Duodenal mucosa (tissue), 2 donors: ENCODE results near the gene LRRC28.
"Not testable (repeated sequence)": the region's sequence is repeated elsewhere in the genome, so short reads cannot be mapped to it uniquely, and the experiment has no call there.

Experiments used
- H3K27ac ChIP-seq: one replicate; pipeline ENCODE4 v1.7.0; 2013; ENCODE audit warnings: low read depth, low read length
- H3K27me3 ChIP-seq, 2 donors: one replicate each; pipeline ENCODE4 v1.7.0; 2013; ENCODE audit warnings: low read length in 2 of 2, control low read depth in 1 of 2; ENCODE audit not compliant: insufficient read depth in 2 of 2, control insufficient read depth in 1 of 2
- H3K36me3 ChIP-seq, 2 donors: one replicate each; pipeline ENCODE4 v1.7.0; 2013; ENCODE audit warnings: low read length in 2 of 2, control low read depth in 1 of 2; ENCODE audit not compliant: insufficient read depth in 2 of 2, control insufficient read depth in 1 of 2
- H3K4me1 ChIP-seq, 2 donors: one replicate each; pipeline ENCODE4 v1.7.0; 2013; ENCODE audit warnings: low read length in 2 of 2, control low read depth in 1 of 2; ENCODE audit not compliant: insufficient read depth in 2 of 2, control insufficient read depth in 1 of 2
- H3K4me3 ChIP-seq, 2 donors: one replicate each; pipeline ENCODE4 v1.7.0; 2013; ENCODE audit warnings: low read length in 2 of 2, low read depth in 1 of 2
- H3K9ac ChIP-seq, 2 donors: one replicate each; pipeline ENCODE4 v1.7.0; 2013; ENCODE audit warnings: low read length in 2 of 2, low read depth in 1 of 2
- H3K9me3 ChIP-seq, 2 donors: one replicate each; pipeline ENCODE4 v1.7.0; 2013; ENCODE audit warnings: low read length in 2 of 2, control low read depth in 1 of 2; ENCODE audit not compliant: control insufficient read depth in 1 of 2

LRRC28 gene

DNA sequence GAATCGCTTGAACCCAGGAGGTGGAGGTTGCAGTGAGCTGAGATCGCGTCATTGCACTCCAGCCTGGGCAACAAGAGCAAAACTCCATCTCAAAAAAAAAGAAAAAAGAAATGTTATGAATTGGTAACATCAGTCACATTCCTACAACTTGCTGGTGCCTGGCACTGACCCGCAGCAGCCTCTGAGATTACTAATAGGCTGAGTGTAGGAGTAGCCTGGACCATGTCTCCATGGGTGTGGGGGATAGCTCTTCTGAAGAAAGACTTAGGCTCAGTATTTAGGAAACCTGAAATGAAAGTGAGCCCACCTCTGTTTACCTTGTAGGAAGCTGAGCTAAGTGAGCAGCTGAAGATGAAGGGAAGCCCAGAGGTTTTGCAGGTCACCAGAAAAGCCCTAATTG lies 148.3 kb downstream of the LRRC28 start:
- no peaks in the 10 kb centered on the region for H3K36me3 ChIP-seq
- no peaks in the 10 kb centered on the region for H3K9me3 ChIP-seq
- peaks cover 5 to 9% of the 10 kb centered on the region in 2 donors for H3K4me1 ChIP-seq
- H3K27me3 ChIP-seq, result no peaks in the 10 kb centered on the region
- H3K4me3 ChIP-seq, result no peak overlapping the region
- no peak overlapping the region for H3K9ac ChIP-seq
- H3K27ac ChIP-seq, result no peak overlapping the region

DNA sequence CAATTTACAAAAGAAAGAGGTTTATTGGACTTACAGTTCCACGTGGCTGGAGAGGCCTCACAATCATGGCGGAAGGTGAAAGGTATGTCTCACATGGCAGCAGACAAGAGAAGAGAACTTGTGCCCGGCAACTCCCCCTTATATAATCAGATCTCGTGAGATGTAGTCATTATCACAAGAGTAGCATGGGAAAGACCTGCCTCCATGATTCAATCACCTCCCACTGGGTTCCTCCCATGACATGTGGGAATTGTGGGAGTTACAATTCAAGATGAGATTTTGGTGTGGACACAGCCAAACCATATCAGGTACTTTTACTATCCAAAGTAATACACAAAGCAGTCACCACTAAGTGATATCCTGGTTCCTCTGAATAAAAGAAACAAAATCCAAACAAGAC lies 149.9 kb downstream of the LRRC28 start:
- not testable (repeated sequence) for H3K27ac ChIP-seq, H3K4me1 ChIP-seq

DNA sequence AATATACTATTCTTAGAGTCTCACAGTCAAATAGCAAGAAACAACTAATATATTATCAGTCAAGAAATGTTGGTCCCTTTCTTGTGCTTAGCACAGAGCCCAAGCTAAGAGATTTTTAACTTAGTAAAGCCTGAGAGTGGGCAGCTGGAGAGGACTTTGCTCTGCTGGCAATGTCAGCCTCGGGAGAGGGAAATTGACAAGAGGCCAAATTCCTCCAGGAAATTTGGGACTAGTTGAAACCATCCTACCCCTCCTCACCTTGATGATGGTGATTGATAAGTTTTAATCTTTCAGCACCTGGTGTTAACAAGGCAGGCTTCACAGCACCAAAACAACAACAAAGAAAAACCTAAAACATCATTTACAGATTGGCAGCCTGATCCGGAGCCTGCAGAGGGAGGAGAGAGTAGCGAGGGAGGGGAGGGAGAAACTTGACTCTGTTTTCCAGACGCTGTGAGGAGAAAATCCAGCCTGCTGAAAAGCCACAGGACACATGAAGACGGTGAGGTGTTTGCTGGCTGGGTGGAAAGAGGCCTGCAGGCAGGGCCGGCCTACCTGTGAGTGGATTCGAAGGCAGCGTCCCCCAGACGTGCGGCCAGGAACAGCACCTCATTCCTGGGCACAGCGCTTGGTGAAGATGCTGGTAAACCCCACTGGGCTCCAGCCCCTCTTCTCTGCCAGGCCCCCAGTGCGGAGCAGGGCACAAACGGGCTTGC lies 150.9 kb downstream of the LRRC28 start:
- Histone ChIP-seq H3K9me3 (no peaks in the 10 kb centered on the region), H3K4me1 (peaks cover 5 to 9% of the 10 kb centered on the region in 2 donors), H3K36me3 (no peaks in the 10 kb centered on the region), H3K27ac (no peak overlapping the region), H3K4me3 (no peak overlapping the region), H3K9ac (no peak overlapping the region), H3K27me3 (no peaks in the 10 kb centered on the region)

More for the DNA sequence above, 149.9 kb downstream of the LRRC28 start:
- not testable (repeated sequence) for H3K36me3 ChIP-seq, H3K9ac ChIP-seq, H3K27me3 ChIP-seq, H3K9me3 ChIP-seq, H3K4me3 ChIP-seq

DNA sequence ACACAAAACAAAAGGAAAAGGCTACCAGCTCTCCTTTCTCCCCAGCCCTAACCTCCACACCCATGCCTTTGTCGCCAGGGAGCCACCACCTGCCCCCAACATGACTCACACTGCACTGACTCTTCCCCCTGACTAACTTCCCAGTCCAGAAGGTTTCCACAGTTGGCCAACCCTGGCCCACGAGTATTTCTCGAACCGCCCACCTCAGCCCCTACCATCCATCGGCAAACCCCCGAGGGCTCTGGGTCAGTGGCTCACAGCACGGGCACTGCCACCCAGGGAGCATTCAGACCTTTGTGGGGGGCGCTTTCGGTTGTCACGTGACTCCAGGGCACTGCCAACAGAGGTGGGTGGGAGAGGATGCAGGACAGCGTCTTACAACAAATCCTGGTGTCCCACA lies 152.3 kb downstream of the LRRC28 start:
- no peak overlapping the region for H3K9ac ChIP-seq
- no peak overlapping the region for H3K27ac ChIP-seq
- H3K27me3 ChIP-seq, result no peaks in the 10 kb centered on the region
- H3K4me3 ChIP-seq, result no peak overlapping the region
- H3K4me1 ChIP-seq, result peaks cover 5 to 9% of the 10 kb centered on the region in 2 donors
- no peaks in the 10 kb centered on the region for H3K36me3 ChIP-seq
- no peaks in the 10 kb centered on the region for H3K9me3 ChIP-seq

- no peaks in the 10 kb centered on the region for H3K27me3 ChIP-seq
- H3K9ac ChIP-seq, result no peak overlapping the region
- H3K4me3 ChIP-seq, result no peak overlapping the region
- H3K9me3 ChIP-seq, result no peaks in the 10 kb centered on the region
- peaks cover 9% of the 10 kb centered on the region in 2 donors for H3K4me1 ChIP-seq
- no peak overlapping the region for H3K27ac ChIP-seq
- H3K36me3 ChIP-seq, result no peaks in the 10 kb centered on the region
These were observed 153.2 kb downstream of the LRRC28 start for GRCh38 chr15:99404454-99404853.

DNA sequence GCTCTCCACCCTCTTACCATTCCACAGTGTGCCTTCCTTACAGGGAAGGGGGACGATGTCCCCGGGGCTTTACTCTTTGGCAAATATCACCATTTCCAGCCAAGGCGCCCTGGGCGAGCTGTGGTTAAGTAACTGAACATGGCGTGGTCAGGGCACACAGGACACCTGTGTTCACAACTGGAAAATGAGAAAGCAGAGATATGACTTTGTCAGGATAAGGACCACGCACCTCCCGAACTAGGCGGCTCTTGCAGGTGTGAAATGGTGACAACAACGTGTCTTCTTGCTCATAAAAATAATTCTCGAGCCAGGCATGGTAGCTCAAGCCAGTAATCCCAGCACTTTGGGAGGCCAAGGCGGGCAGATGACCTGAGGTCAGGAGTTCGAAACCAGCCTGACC lies 154.8 kb downstream of the LRRC28 start:
- no peaks in the 10 kb centered on the region for H3K27me3 ChIP-seq
- no peak overlapping the region for H3K9ac ChIP-seq
- no peak overlapping the region for H3K27ac ChIP-seq
- H3K36me3 ChIP-seq, result no peaks in the 10 kb centered on the region
- H3K9me3 ChIP-seq, result no peaks in the 10 kb centered on the region
- peaks cover 9% of the 10 kb centered on the region in 2 donors for H3K4me1 ChIP-seq
- no peak overlapping the region for H3K4me3 ChIP-seq

GRCh38 chr15:99406716-99407487 lies 155.6 kb downstream of the LRRC28 start:
- Histone ChIP-seq H3K4me1 (peaks cover 1 to 4% of the 10 kb centered on the region in 2 donors), H3K27me3 (no peaks in the 10 kb centered on the region), H3K9me3 (no peaks in the 10 kb centered on the region), H3K27ac (no peak overlapping the region), H3K4me3 (no peak overlapping the region), H3K36me3 (no peaks in the 10 kb centered on the region), H3K9ac (no peak overlapping the region)

GRCh38 chr15:99407716-99408115 lies 156.4 kb downstream of the LRRC28 start:
- Histone ChIP-seq H3K27me3 (no peaks in the 10 kb centered on the region), H3K4me1 (peaks cover 0 to 4% of the 10 kb centered on the region in 2 donors), H3K9me3 (no peaks in the 10 kb centered on the region), H3K27ac (no peak overlapping the region), H3K36me3 (no peaks in the 10 kb centered on the region), H3K9ac (no peak overlapping the region), H3K4me3 (no peak overlapping the region)

GRCh38 chr15:99408236-99409096 lies 157.2 kb downstream of the LRRC28 start:
- H3K4me3 ChIP-seq, result no peak overlapping the region
- H3K27ac ChIP-seq, result no peak overlapping the region
- H3K9ac ChIP-seq, result no peak overlapping the region
- H3K36me3 ChIP-seq, result no peaks in the 10 kb centered on the region
- H3K9me3 ChIP-seq, result no peaks in the 10 kb centered on the region
- no peaks in the 10 kb centered on the region for H3K27me3 ChIP-seq
- H3K4me1 ChIP-seq, result peaks cover 0 to 4% of the 10 kb centered on the region in 2 donors

DNA sequence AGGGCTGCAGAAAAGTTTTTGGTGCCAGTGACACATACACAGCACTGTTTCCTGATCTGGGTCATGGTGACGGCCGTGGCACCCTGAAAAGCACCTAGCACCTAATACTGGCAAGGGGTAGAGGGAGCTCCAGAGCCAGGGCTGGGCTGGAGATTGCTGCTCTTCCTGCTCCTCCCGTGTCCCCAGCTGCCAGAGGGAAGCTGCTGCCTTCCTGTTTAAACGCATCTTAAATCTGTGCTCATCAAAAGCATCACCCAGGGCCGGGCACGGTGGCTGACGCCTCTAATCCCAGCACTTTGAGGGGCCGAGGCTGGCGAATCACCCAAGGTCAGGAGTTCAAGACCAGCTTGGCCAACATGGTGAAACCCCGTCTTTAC lies 157.8 kb downstream of the LRRC28 start:
- H3K27ac ChIP-seq, result no peak overlapping the region
- H3K9me3 ChIP-seq, result no peaks in the 10 kb centered on the region
- no peaks in the 10 kb centered on the region for H3K36me3 ChIP-seq
- H3K9ac ChIP-seq, result no peak overlapping the region
- H3K27me3 ChIP-seq, result no peaks in the 10 kb centered on the region
- no peak overlapping the region for H3K4me3 ChIP-seq
- peaks cover 0 to 4% of the 10 kb centered on the region in 2 donors for H3K4me1 ChIP-seq
